ENCODE data around the gene TECRL.

- no peak for TF ChIP-seq CTCF (conservative IDR thresholded peaks at IDR 0.05)
- TF ChIP-seq EZH2 (IDR thresholded peaks at IDR 0.05; ENCODE audit: low read depth): no peak
Measured at GRCh38 chr4:64417974-64418373, 8.7 kb upstream of the TECRL start.
